ENCODE data around the gene NMNAT2.
A peak's percentile ranks its signal among the peaks of the same experiment; 100 is the strongest.

The NMNAT2 gene

GRCh38 chr1:183313063-183313462, 105.1 kb downstream of the NMNAT2 start:
- DNase-seq (ENCODE audit: low read depth in 2 of 2), result no peak

GRCh38 chr1:183310753-183311479, 107.3 kb downstream of the NMNAT2 start:
- peak in 1 of 2 donors; percentile 8 for DNase-seq (ENCODE audit: low read depth in 2 of 2)

- no peak for DNase-seq (ENCODE audit: low read depth in 2 of 2)
These were observed 109.5 kb downstream of the NMNAT2 start for GRCh38 chr1:183308719-183309118.

- no peak for DNase-seq (ENCODE audit: low read depth in 2 of 2)
These were observed 111.7 kb downstream of the NMNAT2 start for GRCh38 chr1:183306317-183307042.

GRCh38 chr1:183304440-183305107, 113.6 kb downstream of the NMNAT2 start:
- DNase-seq (ENCODE audit: low read depth in 2 of 2), result no peak

- no peak for DNase-seq (ENCODE audit: low read depth in 2 of 2)
These were observed 114.3 kb downstream of the NMNAT2 start for GRCh38 chr1:183303901-183304300.

GRCh38 chr1:183303323-183303645, 114.9 kb downstream of the NMNAT2 start:
- no peak for DNase-seq (ENCODE audit: low read depth in 2 of 2)

GRCh38 chr1:183302452-183303322, 115.5 kb downstream of the NMNAT2 start:
- DNase-seq (ENCODE audit: low read depth in 2 of 2), result no peak

- no peak for DNase-seq (ENCODE audit: low read depth in 2 of 2)
These were observed 116.9 kb downstream of the NMNAT2 start for GRCh38 chr1:183301239-183301638.

- no peak for DNase-seq (ENCODE audit: low read depth in 2 of 2)
These were observed 117.4 kb downstream of the NMNAT2 start for GRCh38 chr1:183300828-183301227.

- no peak for DNase-seq (ENCODE audit: low read depth in 2 of 2)
These were observed 117.8 kb downstream of the NMNAT2 start for GRCh38 chr1:183300395-183300794.

GRCh38 chr1:183296782-183297181, 121.4 kb downstream of the NMNAT2 start:
- DNase-seq (ENCODE audit: low read depth in 2 of 2), result no peak

GRCh38 chr1:183295521-183295920, 122.7 kb downstream of the NMNAT2 start:
- no peak for DNase-seq (ENCODE audit: low read depth in 2 of 2)

- no peak for DNase-seq (ENCODE audit: low read depth in 2 of 2)
These were observed 124.3 kb downstream of the NMNAT2 start for GRCh38 chr1:183293876-183294275.

GRCh38 chr1:183293241-183293640, 124.9 kb downstream of the NMNAT2 start:
- no peak for DNase-seq (ENCODE audit: low read depth in 2 of 2)

GRCh38 chr1:183291802-183292514, 126.2 kb downstream of the NMNAT2 start:
- DNase-seq (ENCODE audit: low read depth in 2 of 2), result no peak

- DNase-seq (ENCODE audit: low read depth in 2 of 2), result no peak
These were observed 126.9 kb downstream of the NMNAT2 start for GRCh38 chr1:183291216-183291762.

- DNase-seq (ENCODE audit: low read depth in 2 of 2), result no peak
These were observed 127.6 kb downstream of the NMNAT2 start for GRCh38 chr1:183290628-183291027.

GRCh38 chr1:183289051-183289496, 129.1 kb downstream of the NMNAT2 start:
- no peak for DNase-seq (ENCODE audit: low read depth in 2 of 2)

GRCh38 chr1:183288583-183288982, 129.6 kb downstream of the NMNAT2 start:
- DNase-seq (ENCODE audit: low read depth in 2 of 2), result no peak

- DNase-seq (ENCODE audit: low read depth in 2 of 2), result no peak
These were observed 130.9 kb downstream of the NMNAT2 start for GRCh38 chr1:183287191-183287675.

Measured in activated CD4-positive, alpha-beta T cell treated with anti-CD3 and anti-CD28 coated beads for 24 hours (primary cell).